GM12878 (cell line): ENCODE measurements around the gene CTSA. TPM values are rescaled to one million over a fixed set of nuclear protein-coding genes. Genes with fewer than 3 reads are reported as not detected.

Experiments used
- CHD1 ChIP-seq: IDR thresholded peaks from 2 replicates; pipeline ENCODE4 v1.6.1; 2012; ENCODE audit warnings: low read depth, low read length, improper control_type of control experiment
- CUX1 ChIP-seq: IDR thresholded peaks from 2 replicates; pipeline ENCODE4 v1.6.1; 2012; ENCODE audit warnings: improper control_type of control experiment, low read depth, low read length; ENCODE audit not compliant: insufficient replicate concordance
- E2F4 ChIP-seq: IDR thresholded peaks from 2 replicates; pipeline ENCODE4 v1.6.1; 2012; ENCODE audit warnings: low read depth, low read length, improper control_type of control experiment
- E2F8 ChIP-seq: fragments of 450-650 bp; IDR thresholded peaks from 2 replicates; pipeline ENCODE4 v1.6.1; 2018; ENCODE audit warnings: mild to moderate bottlenecking, low read depth, moderate library complexity; ENCODE audit not compliant: partially characterized antibody
- EZH2 ChIP-seq: IDR thresholded peaks from 2 replicates; pipeline ENCODE4 v1.6.1; 2012; ENCODE audit warnings: low read depth, mild to moderate bottlenecking, control low read depth, inconsistent platforms, low read length, borderline replicate concordance; ENCODE audit not compliant: control insufficient read depth
- GATAD2B ChIP-seq: fragments of 450-650 bp; conservative IDR thresholded peaks from 2 replicates; pipeline ENCODE4 v1.6.1; 2017; ENCODE audit warnings: low read depth, mild to moderate bottlenecking, moderate library complexity
- POLR2AphosphoS5 ChIP-seq: IDR thresholded peaks from 2 replicates; pipeline ENCODE4 v1.6.1; 2011; ENCODE audit warnings: mild to moderate bottlenecking, low read length, inconsistent platforms
- RB1 ChIP-seq: fragments of 450-650 bp; formaldehyde crosslinking; IDR thresholded peaks from 2 replicates; pipeline ENCODE4 v1.6.1; 2017; ENCODE audit warnings: mild to moderate bottlenecking, borderline replicate concordance
- RELB ChIP-seq: fragments of 450-650 bp; IDR thresholded peaks from 2 replicates; pipeline ENCODE4 v1.6.1; 2017; ENCODE audit warnings: low read depth, mild to moderate bottlenecking, moderate library complexity
- USF1 ChIP-seq: IDR thresholded peaks from 2 replicates; pipeline ENCODE4 v1.6.1; 2011; ENCODE audit warnings: borderline replicate concordance, low read depth, mild to moderate bottlenecking, moderate library complexity, mixed read lengths, low read length; ENCODE audit not compliant: insufficient read depth; ENCODE audit errors: extremely low read length
- WRNIP1 ChIP-seq: IDR thresholded peaks from 2 replicates; pipeline ENCODE4 v1.6.1; 2011; ENCODE audit warnings: low read depth, low read length, improper control_type of control experiment, borderline replicate concordance
- ZBTB33 ChIP-seq: fragments of 450-650 bp; IDR thresholded peaks from 2 replicates; pipeline ENCODE4 v1.6.1; 2017; ENCODE audit warnings: mild to moderate bottlenecking
- polyA plus RNA-seq, 11 experiments: library from polyadenylated mRNA; depleted of rRNA in 4 of 11; unstranded in 6 of 11; stranded (reverse) in 5 of 11; fragments of >200 nt; fragmentation: Nextera tagmentation in 4 of 11; fragmentation: Illumina TruSeq in 1 of 11; extraction: Ambion mirVana in 4 of 11; extraction: Trizol in 1 of 11; gene quantifications; 1 replicate in 1 of 11; 2 replicates in 10 of 11; pipeline versions ENCODE4 v1.2.1 to v1.2.3, GENCODE V29; 2011 to 2016; ENCODE audit warnings: inconsistent platforms in 2 of 11, missing spikeins in 2 of 11, low read depth in 1 of 11
- total RNA-seq, 4 experiments: library from RNA; depleted of rRNA in 3 of 4; stranded (reverse); fragments of >200 nt in 3 of 4; fragmentation: Illumina TruSeq in 1 of 4; extraction: Trizol in 1 of 4; gene quantifications; 2 replicates each; pipeline versions ENCODE4 v1.2.1 to v1.2.3, GENCODE V29; 2013 to 2021

The CTSA gene
- total and polyA plus RNA-seq, 10 of the 15 experiments (the other 5 are each of a cell fraction or from before 2014, with no cell fraction given) = 7.1 to 67.0 (median 36.2) TPM

- TF ChIP-seq EZH2 = no peak
- no peak for TF ChIP-seq CUX1
- no peak for TF ChIP-seq CHD1
- peak; percentile 96 for TF ChIP-seq POLR2AphosphoS5
- TF ChIP-seq USF1 = no peak
- peak; percentile 47; the same call in 1 of the 2 replicates for TF ChIP-seq RELB
- TF ChIP-seq E2F4 = peak; percentile 39; the same call in 1 of the 2 replicates
- peak; percentile 11; the same call in 1 of the 2 replicates for TF ChIP-seq RB1
- peak; percentile 87 for TF ChIP-seq E2F8
- 0 out of 2 replicates have a peak, but pooled peaks have one; percentile 36 for TF ChIP-seq WRNIP1
- TF ChIP-seq ZBTB33 = peak; percentile 38; the same call in 1 of the 2 replicates
- peak; percentile 50; the same call in 1 of the 2 replicates for TF ChIP-seq GATAD2B
Measured at GRCh38 chr20:45857114-45857881, 33.8 kb upstream of the CTSA start, which contains the start of the genes ACOT8 and ZSWIM3 (continued).
